GM19463 (cell line): ENCODE results near the gene INSC.

Source experiments
- ATAC-seq: cut with Tn5 transposase; IDR thresholded peaks from one replicate; pipeline ENCODE4 v1.9.1; 2021; ENCODE audit warnings: mild to moderate bottlenecking, moderate library complexity; ENCODE audit not compliant: unreplicated experiment

Gene INSC

GRCh38 chr11:15180212-15180792, 65.6 kb downstream of the INSC start:
- ATAC-seq = peak; percentile 87

DNA sequence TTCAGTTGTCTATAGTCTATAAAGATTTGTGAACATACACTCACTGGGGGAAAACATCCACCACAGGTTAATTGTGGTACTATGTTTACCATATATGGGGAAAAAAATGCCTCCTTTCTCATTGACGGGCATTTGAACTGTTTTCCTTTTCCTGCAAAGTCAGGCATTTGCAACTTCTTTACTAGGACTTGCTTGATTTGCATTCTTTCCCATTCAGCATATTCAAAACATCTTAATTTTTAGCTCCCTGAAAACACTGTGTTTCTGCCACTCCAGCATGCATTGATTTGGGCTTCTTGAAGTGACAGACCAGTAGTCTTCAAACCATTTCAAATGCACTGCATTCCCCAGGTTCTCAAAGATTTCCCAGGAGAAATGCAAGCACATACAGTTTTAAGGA, 67.6 kb downstream of the INSC start:
- ATAC-seq = no peak

- no peak for ATAC-seq
These were observed 70.3 kb downstream of the INSC start for GRCh38 chr11:15185021-15185420.

- no peak for ATAC-seq
These were observed 71.4 kb downstream of the INSC start for GRCh38 chr11:15186146-15186545.

DNA sequence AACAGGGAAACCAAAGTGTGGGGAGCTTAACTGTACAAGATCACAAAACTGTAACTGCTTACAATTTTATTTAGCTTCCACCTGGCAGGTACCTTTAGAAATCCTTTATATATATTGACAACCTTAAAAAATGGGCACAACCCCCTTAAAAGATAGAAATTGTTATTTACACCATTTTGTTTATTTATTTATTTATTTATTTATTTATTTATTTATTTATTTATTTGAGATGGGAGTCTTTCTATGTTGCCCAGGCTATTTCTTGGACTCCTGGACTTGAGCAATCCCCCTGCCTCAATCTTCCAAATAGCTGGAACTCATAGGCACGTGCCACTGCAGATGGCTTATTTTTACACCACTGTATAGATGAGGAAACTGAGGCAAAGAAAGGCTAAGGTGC, 74.5 kb downstream of the INSC start:
- ATAC-seq = no peak

DNA sequence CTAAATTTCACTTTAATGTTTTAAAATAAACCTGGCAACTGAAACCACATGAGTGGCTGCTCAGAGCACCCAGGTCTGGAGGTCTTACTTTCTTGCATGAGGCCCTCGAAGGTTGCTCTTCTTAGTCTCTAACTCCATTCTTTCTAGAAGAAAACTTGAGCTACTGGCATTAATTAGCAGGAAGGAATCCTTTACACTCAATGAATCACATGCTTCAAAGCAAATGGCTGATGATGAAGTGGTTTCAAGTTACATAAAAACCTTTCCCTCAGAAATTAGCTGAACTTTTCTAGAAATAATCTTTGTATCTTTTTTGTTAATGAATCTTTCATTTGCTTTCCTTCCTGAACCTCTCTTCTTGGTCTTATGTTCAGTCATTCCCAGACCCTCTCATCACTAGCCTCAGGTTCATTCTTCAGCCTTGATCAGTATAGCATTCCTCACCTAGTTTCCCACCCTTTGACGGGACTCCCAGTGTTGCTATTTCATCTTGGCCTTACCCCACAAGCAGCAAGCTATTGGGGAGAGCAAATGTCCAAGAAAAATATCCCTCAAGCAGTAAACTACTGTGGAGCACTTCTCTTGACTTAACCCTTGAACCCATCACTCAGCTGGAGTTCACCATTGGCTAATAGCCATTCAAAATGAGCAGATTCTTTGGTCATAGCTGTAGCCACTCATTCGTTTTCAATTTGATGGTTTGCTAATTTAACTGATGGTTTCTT, 75.1 kb downstream of the INSC start:
- no peak for ATAC-seq

DNA sequence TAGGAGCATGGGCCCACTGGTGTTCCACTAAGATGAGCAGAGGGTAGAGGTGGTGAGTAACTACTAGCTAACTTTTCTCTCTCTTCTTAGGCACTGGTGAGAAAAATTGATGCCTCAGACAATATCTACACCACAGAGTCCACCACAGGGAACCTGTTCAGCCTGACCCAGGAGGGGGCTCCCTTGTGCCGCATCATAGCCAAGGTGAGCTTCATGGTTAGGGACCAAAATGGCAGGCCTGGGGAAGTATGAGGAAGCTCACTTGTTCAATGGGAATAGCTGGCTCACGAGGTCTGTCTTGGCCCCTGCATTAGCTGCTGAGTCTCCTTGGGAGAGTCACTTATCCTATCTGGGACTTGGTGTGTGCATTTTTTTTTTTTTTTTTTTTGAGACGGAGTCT, 75.9 kb downstream of the INSC start:
- ATAC-seq = no peak

- no peak for ATAC-seq
These were observed 77.4 kb downstream of the INSC start for GRCh38 chr11:15192005-15192556.

DNA sequence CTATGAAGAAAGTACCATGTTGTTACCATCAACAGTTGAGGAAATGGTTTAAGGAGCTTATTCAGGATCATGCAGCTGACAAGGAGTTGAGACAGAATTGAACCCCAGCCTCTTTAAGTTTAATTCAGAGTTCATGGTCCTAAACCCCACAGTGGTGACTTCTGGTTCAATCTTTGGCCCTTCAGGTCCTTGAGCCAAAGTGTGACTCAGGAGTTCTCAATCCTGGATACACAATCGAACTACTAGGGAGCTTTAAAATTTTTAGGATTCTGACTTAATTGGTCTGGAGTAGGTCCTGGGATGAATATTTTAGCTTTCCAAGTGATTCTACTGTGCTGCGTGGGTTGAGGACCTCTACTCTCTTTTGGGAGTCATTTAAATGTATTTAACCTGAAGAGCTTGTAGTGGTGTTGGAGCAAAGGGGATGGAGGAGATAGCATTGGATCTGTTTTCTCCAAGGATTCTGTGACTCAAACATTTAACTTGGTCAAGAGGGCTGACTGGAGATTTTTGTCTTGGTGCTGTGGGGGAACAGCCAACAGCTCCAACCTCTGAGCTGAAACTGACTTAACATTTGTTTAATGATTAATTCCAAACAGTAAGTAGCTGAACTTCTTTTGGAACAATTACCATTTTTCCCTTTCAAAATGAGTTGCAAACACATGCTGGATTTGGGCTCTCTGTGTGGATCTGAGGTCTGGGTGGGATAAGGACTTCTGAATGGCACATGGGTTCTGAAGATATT, 80.1 kb downstream of the INSC start:
- peak; percentile 46 for ATAC-seq

GRCh38 chr11:15195454-15196200, 80.9 kb downstream of the INSC start:
- peak; percentile 8 for ATAC-seq

DNA sequence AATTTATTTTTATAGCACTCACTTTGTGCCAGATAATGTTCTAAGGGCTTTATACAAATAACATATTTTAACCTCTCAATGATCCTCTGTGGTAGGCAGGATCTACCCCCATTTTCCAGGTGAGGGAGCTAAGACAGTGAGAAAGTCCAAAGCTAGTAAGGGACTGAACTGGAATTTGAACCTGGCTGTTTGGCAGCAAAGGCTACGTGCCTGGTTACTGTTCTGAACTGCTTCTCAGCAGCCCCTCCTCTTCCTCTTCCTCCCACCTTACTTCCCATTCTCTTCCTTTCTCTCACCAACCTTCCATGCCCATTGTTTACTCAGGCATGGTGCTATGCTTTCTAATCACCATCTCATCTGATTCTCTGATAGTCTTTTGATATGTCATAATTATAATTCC, 82.0 kb downstream of the INSC start:
- no peak for ATAC-seq

DNA sequence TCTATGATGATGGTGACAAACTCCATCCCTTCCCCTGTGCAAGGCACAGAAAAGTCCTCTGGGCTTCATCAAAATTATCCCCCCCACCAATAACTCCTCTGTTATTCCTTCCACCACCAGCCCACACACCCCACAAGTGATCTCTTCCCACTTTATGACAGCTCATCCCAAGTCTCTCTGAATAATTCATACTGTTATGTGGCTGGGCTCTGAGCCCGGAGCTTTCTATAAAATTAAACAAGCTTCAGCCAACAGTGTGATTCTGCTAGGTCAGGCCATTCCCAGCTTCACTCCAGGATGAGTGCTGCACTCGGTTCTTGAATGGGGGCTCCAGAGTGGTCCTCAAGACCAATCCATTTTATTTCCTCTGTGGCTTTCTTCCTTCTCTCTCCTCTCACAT, 83.0 kb downstream of the INSC start:
- ATAC-seq = no peak

- ATAC-seq = no peak
These were observed 83.6 kb downstream of the INSC start for GRCh38 chr11:15198284-15198683.

DNA sequence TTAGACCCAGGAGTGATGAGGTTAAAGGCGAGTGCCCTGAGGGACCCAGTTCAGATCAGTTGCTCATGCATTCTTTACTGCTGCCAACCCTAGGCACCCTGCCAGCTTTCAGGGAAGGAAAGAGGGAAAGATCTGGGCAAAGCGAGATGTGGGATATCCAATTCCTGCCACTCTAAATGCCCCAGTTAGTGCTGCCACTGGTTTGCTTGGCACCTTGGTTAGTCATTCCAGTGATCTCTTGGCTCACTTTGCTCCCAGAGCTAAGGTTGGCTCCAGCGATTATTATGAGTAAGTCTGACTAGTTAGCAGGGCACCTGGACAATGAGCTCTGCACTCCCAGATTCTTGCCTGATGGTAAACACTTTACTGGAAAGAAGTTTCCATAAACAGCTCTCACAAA, 85.0 kb downstream of the INSC start:
- ATAC-seq = no peak

DNA sequence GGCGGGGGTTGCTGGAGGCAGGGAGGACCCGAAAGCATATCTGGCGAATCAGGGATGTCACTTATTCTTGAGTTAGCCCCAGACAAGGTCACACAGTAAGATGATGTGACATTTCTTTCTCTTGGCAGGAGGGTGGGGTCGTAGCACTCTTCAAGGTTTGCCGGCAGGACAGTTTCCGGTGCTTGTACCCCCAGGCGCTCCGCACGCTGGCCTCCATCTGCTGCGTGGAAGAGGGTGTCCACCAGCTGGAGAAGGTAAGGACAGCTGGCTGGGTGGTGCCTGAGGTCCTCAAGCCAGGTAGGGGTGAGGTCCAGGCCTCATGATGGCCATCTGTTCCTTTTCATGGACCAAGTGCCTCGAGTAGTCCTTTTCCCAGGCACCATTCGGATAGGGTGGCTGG, 86.0 kb downstream of the INSC start:
- no peak for ATAC-seq

- no peak for ATAC-seq
These were observed 86.9 kb downstream of the INSC start for GRCh38 chr11:15201586-15201985.

- no peak for ATAC-seq
These were observed 87.9 kb downstream of the INSC start for GRCh38 chr11:15202626-15203025.

DNA sequence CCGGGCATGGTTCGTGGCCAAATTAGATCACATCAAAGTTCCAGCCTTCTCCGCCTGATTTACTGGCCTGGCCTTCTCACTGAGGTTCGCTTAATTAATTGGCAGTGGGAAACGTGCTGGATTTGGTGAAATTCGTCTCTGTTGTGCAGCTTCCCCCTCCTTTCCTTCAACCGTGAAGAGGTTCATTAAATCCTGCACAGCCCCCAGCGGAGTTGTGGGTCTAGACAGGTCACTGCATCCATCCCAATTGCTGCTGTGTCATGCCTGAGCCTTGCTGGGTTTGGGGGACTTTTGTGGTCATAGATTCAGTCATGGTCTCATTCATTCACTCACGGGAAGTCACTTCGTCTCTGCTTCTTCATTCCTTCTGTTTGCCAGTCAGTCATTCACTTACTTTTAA, 90.0 kb downstream of the INSC start:
- ATAC-seq = no peak

- no peak for ATAC-seq
These were observed 92.1 kb downstream of the INSC start for GRCh38 chr11:15206791-15207190.

GRCh38 chr11:15208378-15209222, 93.9 kb downstream of the INSC start:
- ATAC-seq = peak; percentile 98
